ENCODE measurements around the gene KCNC1. TPM values are rescaled to one million over a fixed set of nuclear protein-coding genes. Genes with fewer than 3 reads are reported as not detected.

The KCNC1 gene
- total and polyA plus RNA-seq, 4 donors, result 0.54 TPM; not detected in 3

- no peak for TF ChIP-seq REST (IDR thresholded peaks at IDR 0.05)
- TF ChIP-seq FOXA2 (IDR thresholded peaks at IDR 0.05), result no peak
- no peak for TF ChIP-seq GABPA (IDR thresholded peaks at IDR 0.05 in 1 of 2, conservative IDR thresholded peaks at IDR 0.05 in 1 of 2)
- no peak for TF ChIP-seq JUND (IDR thresholded peaks at IDR 0.05)
Observed at GRCh38 chr11:17714870-17715269, 19.7 kb upstream of the KCNC1 start (continued).

- 71% methylated on average over 2 of the region's 2 CpGs for WGBS
- H3K9ac ChIP-seq (ENCODE audit: low read depth in 1 of 2, low read length in 2 of 2), result no peak overlapping the region
- no peak for DNase-seq (ENCODE audit: low spot score)
- no peaks in the 10 kb centered on the region for H3K9me3 ChIP-seq (ENCODE audit: control insufficient read depth in 4 of 4, low read length in 3 of 4)
- no peak for TF ChIP-seq RXRA (IDR thresholded peaks at IDR 0.05)
- no peak for TF ChIP-seq EGR1 (IDR thresholded peaks at IDR 0.05; ENCODE audit: low read depth in 2 of 2)
- TF ChIP-seq RAD21 (IDR thresholded peaks at IDR 0.05), result no peak
- TF ChIP-seq GABPA (IDR thresholded peaks at IDR 0.05 in 1 of 2, conservative IDR thresholded peaks at IDR 0.05 in 1 of 2), result no peak
- no peak for TF ChIP-seq FOXA1 (IDR thresholded peaks at IDR 0.05)
- TF ChIP-seq MAX (IDR thresholded peaks at IDR 0.05), result no peak
- no peak for TF ChIP-seq HNF4G (IDR thresholded peaks at IDR 0.05)
- no peak for TF ChIP-seq SP1 (IDR thresholded peaks at IDR 0.05)
- no peak for TF ChIP-seq REST (IDR thresholded peaks at IDR 0.05)
- no peak for TF ChIP-seq FOXA2 (IDR thresholded peaks at IDR 0.05)
- no peak for TF ChIP-seq HNF4A (conservative IDR thresholded peaks at IDR 0.05)
- peaks cover 2 to 18% (median 9%) of the 10 kb centered on the region in 4 donors for H3K27me3 ChIP-seq (ENCODE audit: control insufficient read depth in 4 of 4, insufficient read depth in 4 of 4, low read length in 3 of 4)
- H3K4me3 ChIP-seq (ENCODE audit: low read depth in 1 of 3, low read length in 3 of 3), result no peak overlapping the region
- peaks cover 9 to 24% (median 13%) of the 10 kb centered on the region in 4 donors for H3K4me1 ChIP-seq (ENCODE audit: control insufficient read depth in 4 of 4, insufficient read depth in 4 of 4, low read length in 3 of 4)
- peaks cover 0 to 2% (median 0%) of the 10 kb centered on the region in 4 donors for H3K36me3 ChIP-seq (ENCODE audit: control insufficient read depth in 4 of 4, insufficient read depth in 3 of 4, low read depth in 1 of 4, low read length in 3 of 4)
- H3K27ac ChIP-seq (ENCODE audit: low read depth in 1 of 2, low read length in 2 of 2), result no peak overlapping the region
Observed at GRCh38 chr11:17716807-17717206, 17.8 kb upstream of the KCNC1 start.

- WGBS, result 53% methylated on average over 7 of the region's 7 CpGs
- no peaks in the 10 kb centered on the region for H3K9me3 ChIP-seq (ENCODE audit: control insufficient read depth in 4 of 4, low read length in 3 of 4)
- peaks cover 9 to 24% (median 14%) of the 10 kb centered on the region in 4 donors for H3K4me1 ChIP-seq (ENCODE audit: control insufficient read depth in 4 of 4, insufficient read depth in 4 of 4, low read length in 3 of 4)
- no peak overlapping the region for H3K9ac ChIP-seq (ENCODE audit: low read depth in 1 of 2, low read length in 2 of 2)
- H3K4me3 ChIP-seq (ENCODE audit: low read depth in 1 of 3, low read length in 3 of 3), result no peak overlapping the region
- H3K27ac ChIP-seq (ENCODE audit: low read depth in 1 of 2, low read length in 2 of 2), result no peak overlapping the region
- H3K27me3 ChIP-seq (ENCODE audit: control insufficient read depth in 4 of 4, insufficient read depth in 4 of 4, low read length in 3 of 4), result peaks cover 2 to 23% (median 13%) of the 10 kb centered on the region in 4 donors
- no peak for TF ChIP-seq RXRA (IDR thresholded peaks at IDR 0.05)
- no peak for TF ChIP-seq SP1 (IDR thresholded peaks at IDR 0.05)
- no peak for TF ChIP-seq ATF3 (IDR thresholded peaks at IDR 0.05)
- no peak for TF ChIP-seq NR2F2 (IDR thresholded peaks at IDR 0.05)
- TF ChIP-seq REST (IDR thresholded peaks at IDR 0.05), result no peak
- no peak for TF ChIP-seq FOXA2 (IDR thresholded peaks at IDR 0.05)
- no peak for TF ChIP-seq HNF4G (IDR thresholded peaks at IDR 0.05)
- no peak for TF ChIP-seq CTCF (IDR thresholded peaks at IDR 0.05; ENCODE audit: low read depth, low read length, missing input control)
- peaks cover 0 to 2% (median 0%) of the 10 kb centered on the region in 4 donors for H3K36me3 ChIP-seq (ENCODE audit: control insufficient read depth in 4 of 4, insufficient read depth in 3 of 4, low read depth in 1 of 4, low read length in 3 of 4)
- DNase-seq (ENCODE audit: low spot score), result no peak
Observed at GRCh38 chr11:17718015-17718414, 16.6 kb upstream of the KCNC1 start.
